HUES64 (cell line): ENCODE measurements around the gene JAG2.

Experiments
- H3K27ac ChIP-seq: 2 replicates; pipeline ENCODE4 v1.7.0; 2013; ENCODE audit warnings: low read depth, low read length, inconsistent platforms
- H3K27me3 ChIP-seq: 2 replicates; pipeline ENCODE4 v1.6.1; 2013; ENCODE audit warnings: mild to moderate bottlenecking, low read length; ENCODE audit not compliant: insufficient read depth
- H3K36me3 ChIP-seq: 2 replicates; pipeline ENCODE4 v1.6.1; 2013; ENCODE audit warnings: mild to moderate bottlenecking, low read length; ENCODE audit not compliant: insufficient read depth
- H3K4me1 ChIP-seq: 2 replicates; pipeline ENCODE4 v1.6.1; 2013; ENCODE audit warnings: mild to moderate bottlenecking, low read length, moderate library complexity; ENCODE audit not compliant: insufficient read depth
- H3K4me3 ChIP-seq: 2 replicates; pipeline ENCODE4 v1.5.1; 2013; ENCODE audit warnings: mild to moderate bottlenecking, low read length, moderate library complexity
- H3K9ac ChIP-seq: 2 replicates; pipeline ENCODE4 v1.6.1; 2013; ENCODE audit warnings: mild to moderate bottlenecking, low read depth, low read length
- H3K9me3 ChIP-seq: 2 replicates; pipeline ENCODE4 v1.6.1; 2013; ENCODE audit warnings: low read depth, low read length; ENCODE audit not compliant: insufficient read depth
- WGBS: fragments of 150-250, 120-280 bp; methylation state at CpG from one replicate; pipeline ENCODE4 v1.1.7; 2013; ENCODE audit warnings: missing lambda C conversion rate; 5-methylcytosine and 5-hydroxymethylcytosine counted together

Gene JAG2

GRCh38 chr14:105203057-105203531 is 34.5 kb upstream of the JAG2 start:
- Histone ChIP-seq H3K9me3 (no peaks in the 10 kb centered on the region), H3K4me3 (no peak overlapping the region), H3K36me3 (no peaks in the 10 kb centered on the region), H3K4me1 (no peaks in the 10 kb centered on the region), H3K27me3 (peaks cover 3% of the 10 kb centered on the region), H3K9ac (no peak overlapping the region), H3K27ac (no peak overlapping the region)
- 16% methylated on average over 18 of the region's 18 CpGs for WGBS

GRCh38 chr14:105201925-105202513 is 33.4 kb upstream of the JAG2 start:
- no peak overlapping the region for H3K4me3 ChIP-seq

GRCh38 chr14:105201156-105201924 is 32.8 kb upstream of the JAG2 start:
- no peaks in the 10 kb centered on the region for H3K9me3 ChIP-seq
- no peaks in the 10 kb centered on the region for H3K36me3 ChIP-seq
- H3K4me1 ChIP-seq: no peaks in the 10 kb centered on the region
- peaks cover 21% of the 10 kb centered on the region for H3K27me3 ChIP-seq
- no peak overlapping the region for H3K27ac ChIP-seq
- no peak overlapping the region for H3K9ac ChIP-seq
- whole genome bisulfite sequencing: 81% methylated on average over 28 of the region's 28 CpGs
- no peak overlapping the region for H3K4me3 ChIP-seq

More at GRCh38 chr14:105201925-105202513, 33.4 kb upstream of the JAG2 start:
- Histone ChIP-seq H3K4me1 (no peaks in the 10 kb centered on the region), H3K9me3 (no peaks in the 10 kb centered on the region), H3K27me3 (peaks cover 14% of the 10 kb centered on the region), H3K36me3 (no peaks in the 10 kb centered on the region), H3K9ac (no peak overlapping the region), H3K27ac (no peak overlapping the region)
- 85% methylated on average over 20 of the region's 20 CpGs for WGBS

- Histone ChIP-seq H3K27me3 (peaks cover 28% of the 10 kb centered on the region), H3K36me3 (no peaks in the 10 kb centered on the region), H3K9me3 (no peaks in the 10 kb centered on the region), H3K9ac (no peak overlapping the region), H3K4me3 (no peak overlapping the region), H3K4me1 (peaks cover 6% of the 10 kb centered on the region), H3K27ac (no peak overlapping the region)
- 92% methylated on average over 16 of the region's 16 CpGs for WGBS
Measured at GRCh38 chr14:105200641-105201040, 32.1 kb upstream of the JAG2 start.

- Histone ChIP-seq H3K27ac (no peak overlapping the region), H3K36me3 (no peaks in the 10 kb centered on the region), H3K4me3 (no peak overlapping the region), H3K4me1 (peaks cover 7% of the 10 kb centered on the region), H3K27me3 (peaks cover 28% of the 10 kb centered on the region), H3K9me3 (no peaks in the 10 kb centered on the region), H3K9ac (no peak overlapping the region)
- 89% methylated on average over 10 of the region's 10 CpGs for WGBS
Measured at GRCh38 chr14:105200074-105200473, 31.5 kb upstream of the JAG2 start.

- Histone ChIP-seq H3K9ac (no peak overlapping the region), H3K4me1 (peaks cover 7% of the 10 kb centered on the region), H3K36me3 (no peaks in the 10 kb centered on the region), H3K9me3 (no peaks in the 10 kb centered on the region), H3K4me3 (no peak overlapping the region), H3K27me3 (peaks cover 37% of the 10 kb centered on the region), H3K27ac (no peak overlapping the region)
- WGBS: 87% methylated on average over 18 of the region's 18 CpGs
Measured at GRCh38 chr14:105199093-105199492, 30.5 kb upstream of the JAG2 start.

GRCh38 chr14:105198588-105198987 is 30.0 kb upstream of the JAG2 start:
- H3K9ac ChIP-seq: no peak overlapping the region
- peaks cover 7% of the 10 kb centered on the region for H3K4me1 ChIP-seq
- H3K4me3 ChIP-seq: no peak overlapping the region
- peaks cover 41% of the 10 kb centered on the region for H3K27me3 ChIP-seq
- 91% methylated on average over 4 of the region's 4 CpGs for WGBS
- H3K27ac ChIP-seq: no peak overlapping the region
- no peaks in the 10 kb centered on the region for H3K36me3 ChIP-seq
- H3K9me3 ChIP-seq: no peaks in the 10 kb centered on the region

- no peaks in the 10 kb centered on the region for H3K36me3 ChIP-seq
- peaks cover 7% of the 10 kb centered on the region for H3K4me1 ChIP-seq
- no peaks in the 10 kb centered on the region for H3K9me3 ChIP-seq
- WGBS: 26% methylated on average over 15 of the region's 15 CpGs
- H3K27me3 ChIP-seq: peaks cover 41% of the 10 kb centered on the region
- H3K27ac ChIP-seq: no peak overlapping the region
- no peak overlapping the region for H3K9ac ChIP-seq
- no peak overlapping the region for H3K4me3 ChIP-seq
Measured at GRCh38 chr14:105197211-105197641, 28.6 kb upstream of the JAG2 start.

GRCh38 chr14:105196265-105196960 is 27.8 kb upstream of the JAG2 start:
- Histone ChIP-seq H3K36me3 (no peaks in the 10 kb centered on the region), H3K9me3 (no peaks in the 10 kb centered on the region), H3K27me3 (peaks cover 41% of the 10 kb centered on the region), H3K4me1 (peaks cover 7% of the 10 kb centered on the region), H3K9ac (0 out of 2 replicates have a peak overlapping the region, but pooled peaks have one; percentile 24), H3K4me3 (peak overlapping the region; percentile 37), H3K27ac (no peak overlapping the region; the same call in 1 of the 2 replicates)
- WGBS: 1% methylated on average over 58 of the region's 58 CpGs

GRCh38 chr14:105195522-105196264 is 27.1 kb upstream of the JAG2 start:
- 0 out of 2 replicates have a peak overlapping the region, but pooled peaks have one; percentile 24 for H3K9ac ChIP-seq
- peak overlapping the region; percentile 37 for H3K4me3 ChIP-seq
- H3K27ac ChIP-seq: peak overlapping the region; percentile 18; the same call in 1 of the 2 replicates
- 23% methylated on average over 25 of the region's 25 CpGs for WGBS
- no peaks in the 10 kb centered on the region for H3K9me3 ChIP-seq
- H3K4me1 ChIP-seq: peaks cover 7% of the 10 kb centered on the region
- peaks cover 41% of the 10 kb centered on the region for H3K27me3 ChIP-seq
- no peaks in the 10 kb centered on the region for H3K36me3 ChIP-seq
